DOHH2 (cell line): ENCODE data around the gene RNF150.

Experiments
- H3F3A ChIP-seq: fragments of 200-600 bp; sonication (generic), shearing (Covaris generic); 2 replicates; pipeline ENCODE4 v1.6.0; 2016; ENCODE audit warnings: antibody characterized with exemption, mild to moderate bottlenecking; ENCODE audit not compliant: control insufficient read depth, insufficient read depth
- H3K27ac ChIP-seq: fragments of 200-600 bp; sonication (generic); 2 replicates; pipeline ENCODE4 v1.5.1; 2014; ENCODE audit warnings: low read depth, mild to moderate bottlenecking, low read length, moderate library complexity
- H3K27me3 ChIP-seq: fragments of 200-600 bp; sonication (generic); 2 replicates; pipeline ENCODE4 v1.6.1; 2014; ENCODE audit warnings: mild to moderate bottlenecking, low read length, mixed read lengths; ENCODE audit not compliant: control insufficient read depth
- H3K36me3 ChIP-seq: fragments of 200-600 bp; sonication (generic); 2 replicates; pipeline ENCODE4 v1.6.1; 2014; ENCODE audit warnings: mild to moderate bottlenecking, low read length, moderate library complexity, mixed read lengths; ENCODE audit not compliant: control insufficient read depth
- H3K4me1 ChIP-seq: fragments of 200-600 bp; sonication (generic); 2 replicates; pipeline ENCODE4 v1.6.1; 2014; ENCODE audit warnings: mild to moderate bottlenecking, low read length, mixed read lengths; ENCODE audit not compliant: control insufficient read depth
- H3K4me2 ChIP-seq: fragments of 200-600 bp; sonication (generic); 2 replicates; pipeline ENCODE4 v1.6.0; 2014; ENCODE audit warnings: mild to moderate bottlenecking, low read length, moderate library complexity
- H3K4me3 ChIP-seq: fragments of 200-600 bp; sonication (generic); 2 replicates; pipeline ENCODE4 v1.5.1; 2014; ENCODE audit warnings: mild to moderate bottlenecking, low read length, mixed read lengths
- H3K79me2 ChIP-seq: fragments of 200-600 bp; sonication (generic); 2 replicates; pipeline ENCODE4 v1.6.1; 2014; ENCODE audit warnings: mild to moderate bottlenecking, low read length, mixed read lengths; ENCODE audit not compliant: control insufficient read depth
- H3K9me2 ChIP-seq: fragments of 200-600 bp; sonication (generic); replicated peaks from 2 replicates; pipeline ENCODE4 v1.6.1; 2014; ENCODE audit warnings: mild to moderate bottlenecking, low read length, mixed read lengths; ENCODE audit not compliant: control insufficient read depth
- H3K9me3 ChIP-seq: fragments of 200-600 bp; sonication (generic); 2 replicates; pipeline ENCODE4 v1.6.1; 2014; ENCODE audit warnings: antibody characterized with exemption, low read length, mixed read lengths; ENCODE audit not compliant: control insufficient read depth, insufficient read depth
- H4K20me1 ChIP-seq: fragments of 200-600 bp; sonication (generic); 2 replicates; pipeline ENCODE4 v1.6.0; 2014; ENCODE audit warnings: low read depth, mild to moderate bottlenecking, antibody characterized with exemption, low read length, moderate library complexity; ENCODE audit not compliant: control insufficient read depth, insufficient read depth
- CTCF ChIP-seq: fragments of 200-600 bp; sonication (generic); IDR thresholded peaks from one replicate; pipeline ENCODE4 v1.5.1; 2014; ENCODE audit warnings: antibody characterized with exemption, mild to moderate bottlenecking, low read depth, low read length; ENCODE audit not compliant: poor library complexity, severe bottlenecking
- EZH2phosphoT487 ChIP-seq: fragments of 200-600 bp; sonication (generic); IDR thresholded peaks from 2 replicates; pipeline ENCODE4 v1.6.1; 2017; ENCODE audit warnings: borderline replicate concordance, mild to moderate bottlenecking, antibody characterized with exemption, low read length, moderate library complexity, mixed read lengths

RNF150 gene

DNA sequence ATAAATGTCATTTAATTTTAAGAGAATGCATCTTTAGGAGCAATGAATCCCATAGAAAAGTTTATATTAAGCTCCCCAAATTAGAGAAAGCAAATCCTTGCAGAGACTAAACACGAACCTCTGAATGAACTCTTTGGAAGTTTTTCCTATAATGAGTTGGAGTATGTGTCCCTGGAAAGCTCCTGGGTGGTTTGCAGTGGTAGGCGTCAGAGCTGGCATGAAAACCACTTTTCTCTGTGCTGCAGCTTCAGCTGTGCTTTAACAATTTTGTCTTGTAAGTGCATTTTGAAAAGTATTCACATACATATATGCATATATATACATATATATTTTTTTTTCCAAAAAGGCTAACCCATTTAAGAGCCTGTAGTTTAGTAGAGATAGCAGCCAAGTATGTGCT, 228.4 kb downstream of the RNF150 start:
- H3K27me3 ChIP-seq, result peaks cover 2% of the 10 kb centered on the region; the same call in 1 of the 2 replicates
- no peaks in the 10 kb centered on the region for H3K36me3 ChIP-seq
- no peak overlapping the region for H3K4me3 ChIP-seq
- no peaks in the 10 kb centered on the region for H3K9me3 ChIP-seq
- no peaks in the 10 kb centered on the region for H4K20me1 ChIP-seq
- H3K79me2 ChIP-seq, result no peaks in the 10 kb centered on the region
- no peaks in the 10 kb centered on the region for H3F3A ChIP-seq
- TF ChIP-seq EZH2phosphoT487, result no peak
- TF ChIP-seq CTCF, result no peak
- H3K9me2 ChIP-seq, result no peaks in the 10 kb centered on the region
- H3K4me2 ChIP-seq, result no peak overlapping the region
- no peak overlapping the region for H3K27ac ChIP-seq
- H3K4me1 ChIP-seq, result no peaks in the 10 kb centered on the region

- H3K36me3 ChIP-seq, result no peaks in the 10 kb centered on the region
These were observed 229.5 kb downstream of the RNF150 start for GRCh38 chr4:140903522-140904475.

DNA sequence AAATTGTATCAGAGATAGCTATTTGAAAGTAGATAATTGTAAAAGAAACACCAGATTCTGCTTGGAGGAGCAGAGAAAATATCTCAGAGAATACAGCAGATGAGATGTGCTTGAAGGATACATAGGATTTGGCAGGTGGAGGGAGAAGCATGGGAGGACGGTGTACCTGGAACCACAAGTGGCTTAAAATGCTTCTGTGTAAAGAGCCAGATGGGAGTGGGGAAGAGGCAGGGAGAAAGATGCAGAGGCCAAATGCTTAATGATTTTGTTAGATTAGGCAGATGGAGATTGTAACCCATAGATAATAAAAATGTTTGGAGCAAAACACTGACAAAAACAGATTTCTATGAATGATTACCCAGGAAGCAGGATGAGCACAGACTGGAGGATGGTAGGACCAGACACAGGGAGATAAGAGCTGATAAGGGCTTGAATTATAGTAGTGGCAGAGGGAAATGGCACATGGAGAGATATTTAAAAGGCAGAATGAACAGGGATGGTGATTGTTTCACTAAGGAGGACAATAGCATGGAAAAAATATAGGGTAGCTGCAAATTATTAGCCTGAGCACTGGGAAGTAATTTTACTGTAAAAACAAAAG, 231.4 kb downstream of the RNF150 start:
- Histone ChIP-seq H3K36me3 (no peaks in the 10 kb centered on the region), H3K9me3 (no peaks in the 10 kb centered on the region), H3K27me3 (no peaks in the 10 kb centered on the region), H3K4me1 (no peaks in the 10 kb centered on the region), H3K4me3 (no peak overlapping the region), H4K20me1 (no peaks in the 10 kb centered on the region), H3K79me2 (no peaks in the 10 kb centered on the region), H3K4me2 (no peak overlapping the region), H3F3A (no peaks in the 10 kb centered on the region), H3K27ac (no peak overlapping the region), H3K9me2 (no peaks in the 10 kb centered on the region)
- TF ChIP-seq CTCF (no peak), EZH2phosphoT487 (no peak)

More at GRCh38 chr4:140903522-140904475, 229.5 kb downstream of the RNF150 start:
- no peaks in the 10 kb centered on the region for H3F3A ChIP-seq
- H3K4me1 ChIP-seq, result no peaks in the 10 kb centered on the region
- no peaks in the 10 kb centered on the region for H3K79me2 ChIP-seq
- H4K20me1 ChIP-seq, result no peaks in the 10 kb centered on the region
- no peak overlapping the region for H3K27ac ChIP-seq
- no peak overlapping the region for H3K4me2 ChIP-seq
- no peaks in the 10 kb centered on the region for H3K9me2 ChIP-seq
- H3K27me3 ChIP-seq, result no peaks in the 10 kb centered on the region
- H3K9me3 ChIP-seq, result no peaks in the 10 kb centered on the region
- TF ChIP-seq EZH2phosphoT487, result no peak
- no peak for TF ChIP-seq CTCF
- no peak overlapping the region for H3K4me3 ChIP-seq
